ENCODE measurements around the gene FOSL1.

- TF ChIP-seq POLR2A (IDR thresholded peaks at IDR 0.05) (no peak), CTCF (IDR thresholded peaks at IDR 0.05 in 4 of 5, conservative IDR thresholded peaks at IDR 0.05 in 1 of 5) (no peak)
These were observed 35.3 kb downstream of the FOSL1 start for GRCh38 chr11:65864706-65865471.
